ENCODE measurements around the gene TSPAN31. TPM values are rescaled to one million over a fixed set of nuclear protein-coding genes. Genes with fewer than 3 reads are reported as not detected.
"Not testable (repeated sequence)": the region's sequence is repeated elsewhere in the genome, so short reads cannot be mapped to it uniquely, and the experiment has no call there.

TSPAN31 gene
- total RNA-seq, 1 donor from 2014 or later = 34.8 TPM

DNA sequence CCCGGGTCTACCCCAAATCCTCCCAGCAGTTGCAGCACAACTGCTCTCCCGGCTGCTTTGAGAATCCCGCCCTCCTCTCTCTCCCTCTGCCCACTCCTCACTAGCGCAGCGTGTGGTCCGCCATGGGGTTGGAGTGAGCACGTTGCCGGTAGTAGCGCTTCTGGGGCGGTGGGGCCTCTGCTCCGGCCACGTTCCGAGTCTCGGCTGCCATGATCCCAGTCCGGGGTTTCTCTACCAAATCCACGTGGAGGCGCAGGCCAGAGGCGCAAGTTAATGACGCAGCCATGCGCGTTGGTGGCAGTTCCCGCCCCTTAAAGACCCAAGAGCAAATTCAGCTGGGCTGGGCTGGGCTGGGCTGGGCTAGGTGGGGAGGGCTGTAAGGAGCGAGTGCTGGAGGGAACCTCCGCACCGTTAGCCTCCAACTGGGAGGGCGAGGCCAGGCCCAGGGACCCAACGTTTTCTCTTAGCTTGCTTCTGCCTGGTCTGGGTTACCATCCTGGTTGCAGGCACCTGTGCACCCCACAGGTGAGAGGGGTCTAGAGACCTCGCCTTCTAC lies 27.1 kb downstream of the TSPAN31 start, which contains the start of gene METTL1:
Gene METTL1 (minus strand): TSS at position 233 of the 556 bp plus-strand sequence. CDS start 22 bp downstream, at position 211.
- no peaks in the 10 kb centered on the region for H3K9me3 Mint-ChIP-seq
- peak within 1 kb of the TSS; percentile 99 for H3K27ac Mint-ChIP-seq
- H3K27me3 Mint-ChIP-seq = peaks cover 16% of the 10 kb centered on the region
- DNase-seq (ENCODE audit: extremely low spot score, unreplicated experiment) = peak; percentile 93
- H3K4me3 Mint-ChIP-seq = peak within 1 kb of the TSS; percentile 99
- TF ChIP-seq, protein P1, sequence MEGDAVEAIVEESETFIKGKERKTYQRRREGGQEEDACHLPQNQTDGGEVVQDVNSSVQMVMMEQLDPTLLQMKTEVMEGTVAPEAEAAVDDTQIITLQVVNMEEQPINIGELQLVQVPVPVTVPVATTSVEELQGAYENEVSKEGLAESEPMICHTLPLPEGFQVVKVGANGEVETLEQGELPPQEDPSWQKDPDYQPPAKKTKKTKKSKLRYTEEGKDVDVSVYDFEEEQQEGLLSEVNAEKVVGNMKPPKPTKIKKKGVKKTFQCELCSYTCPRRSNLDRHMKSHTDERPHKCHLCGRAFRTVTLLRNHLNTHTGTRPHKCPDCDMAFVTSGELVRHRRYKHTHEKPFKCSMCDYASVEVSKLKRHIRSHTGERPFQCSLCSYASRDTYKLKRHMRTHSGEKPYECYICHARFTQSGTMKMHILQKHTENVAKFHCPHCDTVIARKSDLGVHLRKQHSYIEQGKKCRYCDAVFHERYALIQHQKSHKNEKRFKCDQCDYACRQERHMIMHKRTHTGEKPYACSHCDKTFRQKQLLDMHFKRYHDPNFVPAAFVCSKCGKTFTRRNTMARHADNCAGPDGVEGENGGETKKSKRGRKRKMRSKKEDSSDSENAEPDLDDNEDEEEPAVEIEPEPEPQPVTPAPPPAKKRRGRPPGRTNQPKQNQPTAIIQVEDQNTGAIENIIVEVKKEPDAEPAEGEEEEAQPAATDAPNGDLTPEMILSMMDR (conservative IDR thresholded peaks at IDR 0.05) = no peak
- H3K36me3 Mint-ChIP-seq = peaks cover 19% of the 10 kb centered on the region
- H3K4me1 Mint-ChIP-seq (ENCODE audit: unreplicated experiment) = peaks cover 21% of the 10 kb centered on the region

DNA sequence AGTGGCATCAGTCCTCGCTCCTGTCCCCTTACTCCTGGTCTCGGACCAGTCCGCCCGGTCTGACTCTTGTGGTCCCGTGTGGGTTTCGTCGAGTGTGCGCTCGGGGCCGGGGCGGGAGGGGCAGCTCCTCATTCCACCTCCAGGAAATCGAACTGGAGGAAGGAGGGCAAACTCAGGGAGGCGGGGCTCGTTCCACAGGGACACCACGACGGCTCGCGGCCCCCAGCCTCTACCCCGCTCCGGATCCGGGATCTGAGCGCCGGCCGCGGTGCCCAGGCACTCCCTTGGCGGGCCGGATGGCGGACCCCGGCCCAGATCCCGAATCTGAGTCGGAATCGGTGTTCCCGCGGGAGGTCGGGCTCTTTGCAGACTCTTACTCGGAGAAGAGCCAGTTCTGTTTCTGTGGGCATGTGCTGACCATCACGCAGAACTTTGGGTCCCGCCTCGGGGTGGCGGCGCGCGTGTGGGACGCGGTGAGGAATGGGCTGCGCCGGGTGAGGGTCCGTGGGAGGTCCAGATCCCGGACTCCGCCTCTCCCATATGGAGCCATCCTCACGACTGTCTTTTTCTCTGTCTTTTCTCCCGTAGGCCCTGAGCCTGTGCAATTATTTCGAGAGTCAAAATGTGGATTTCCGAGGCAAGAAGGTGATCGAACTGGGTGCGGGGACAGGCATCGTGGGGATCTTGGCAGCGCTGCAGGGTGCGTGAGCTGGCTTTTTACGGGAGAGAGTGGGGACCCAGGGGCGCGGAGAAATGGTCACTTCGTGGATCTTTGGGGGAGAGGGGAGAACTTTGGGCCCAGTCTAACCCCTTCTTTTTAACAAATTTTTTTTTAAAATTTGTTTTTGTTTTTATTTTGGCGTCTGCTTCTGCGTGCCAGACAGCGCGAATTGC lies 27.8 kb downstream of the TSPAN31 start, which contains the start of gene EEF1AKMT3:
Gene EEF1AKMT3 (plus strand): TSS at position 186 of the 894 bp plus-strand sequence. CDS start 111 bp downstream, at position 297.
- H3K27me3 Mint-ChIP-seq = peaks cover 9% of the 10 kb centered on the region
- H3K4me3 Mint-ChIP-seq = peak within 1 kb of the TSS; percentile 99
- H3K9me3 Mint-ChIP-seq = no peaks in the 10 kb centered on the region
- peaks cover 21% of the 10 kb centered on the region for H3K4me1 Mint-ChIP-seq (ENCODE audit: unreplicated experiment)
- peaks cover 19% of the 10 kb centered on the region for H3K36me3 Mint-ChIP-seq
- TF ChIP-seq, protein P1 (conservative IDR thresholded peaks at IDR 0.05) = no peak
- peak; percentile 78 for DNase-seq (ENCODE audit: extremely low spot score, unreplicated experiment)
- H3K27ac Mint-ChIP-seq = peak within 1 kb of the TSS; percentile 99

DNA sequence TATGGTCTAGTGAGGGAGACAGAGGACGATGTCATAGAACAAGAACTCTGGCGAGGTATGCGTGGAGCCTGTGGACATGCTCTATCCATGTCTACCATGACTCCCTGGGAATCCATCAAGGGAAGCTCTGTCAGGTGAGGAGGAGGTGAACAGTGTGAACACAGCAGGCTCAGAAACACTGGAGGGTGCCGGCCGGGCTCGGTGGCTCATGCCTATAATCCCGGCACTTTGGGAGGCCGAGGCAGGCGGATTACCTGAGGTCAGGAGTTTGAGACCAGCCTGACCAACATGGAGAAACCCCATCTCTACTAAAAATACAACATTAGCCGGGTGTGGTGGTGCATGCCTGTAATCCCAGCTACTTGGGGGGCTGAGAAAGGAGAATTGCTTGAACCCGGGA lies 29.8 kb downstream of the TSPAN31 start:
- H3K9me3 Mint-ChIP-seq; H3K27ac Mint-ChIP-seq; H3K27me3 Mint-ChIP-seq; DNase-seq (ENCODE audit: extremely low spot score, unreplicated experiment): not testable (repeated sequence)
- Mint-ChIP-seq H3K4me1 (ENCODE audit: unreplicated experiment) (peaks cover 21% of the 10 kb centered on the region), H3K36me3 (peaks cover 11% of the 10 kb centered on the region), H3K4me3 (peak overlapping the region; percentile 35)

DNA sequence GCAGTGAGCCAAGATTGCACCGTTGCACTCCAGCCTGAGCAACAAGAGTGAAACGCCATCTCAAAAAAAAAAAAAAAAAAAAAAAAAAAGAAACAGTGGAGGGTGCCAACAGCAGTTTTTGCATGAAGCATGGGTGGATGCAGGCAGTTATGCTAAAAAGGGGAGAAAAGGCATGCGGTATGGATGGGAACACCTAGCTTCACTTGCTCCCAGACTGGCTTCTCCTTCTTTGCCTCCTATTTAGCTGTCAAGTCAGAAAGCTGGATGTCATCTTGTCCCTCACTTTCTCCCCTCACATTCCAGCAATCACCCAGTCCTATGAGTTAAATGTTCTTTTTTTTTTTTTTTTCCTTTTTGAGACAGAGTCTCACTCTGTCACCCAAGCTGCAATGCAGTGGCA lies 30.2 kb downstream of the TSPAN31 start:
- H3K27ac Mint-ChIP-seq = no peak overlapping the region
- H3K27me3 Mint-ChIP-seq = no peaks in the 10 kb centered on the region
- peaks cover 7% of the 10 kb centered on the region for H3K36me3 Mint-ChIP-seq
- DNase-seq (ENCODE audit: extremely low spot score, unreplicated experiment) = no peak
- H3K4me3 Mint-ChIP-seq = no peak overlapping the region
- TF ChIP-seq, protein P1 (conservative IDR thresholded peaks at IDR 0.05) = no peak
- H3K9me3 Mint-ChIP-seq = no peaks in the 10 kb centered on the region
- H3K4me1 Mint-ChIP-seq (ENCODE audit: unreplicated experiment) = peaks cover 21% of the 10 kb centered on the region

DNA sequence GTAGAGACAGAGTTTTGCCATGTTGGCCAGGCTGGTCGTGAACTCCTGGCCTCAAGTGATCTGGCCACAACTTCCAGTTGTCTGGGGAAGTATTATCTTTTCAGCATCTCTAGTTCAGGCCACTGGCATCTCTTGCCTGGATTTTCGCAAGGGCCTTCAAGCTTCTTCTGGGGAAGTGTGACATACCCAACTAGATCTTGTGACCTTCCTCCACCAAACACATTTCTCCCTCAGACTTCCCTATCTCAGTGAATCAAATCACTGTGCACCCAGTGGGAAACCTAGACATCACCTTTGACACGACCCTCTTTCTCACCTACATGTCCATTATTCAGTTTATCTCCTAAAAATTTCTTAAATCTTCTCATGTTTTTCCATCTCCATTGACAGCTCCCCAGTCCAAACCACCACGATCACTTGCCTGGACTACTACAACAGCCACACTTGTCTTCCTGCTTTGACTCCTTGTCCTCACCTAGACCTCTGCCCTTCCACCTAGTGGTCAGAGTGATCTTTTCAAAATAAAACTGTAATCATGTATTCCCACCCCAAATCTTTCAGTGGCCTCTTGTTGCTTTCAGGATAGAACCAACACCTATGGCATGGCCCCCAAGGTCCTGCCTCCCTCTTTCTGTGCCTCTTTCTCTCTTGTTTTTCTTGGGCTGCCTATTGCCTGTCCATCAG lies 30.9 kb downstream of the TSPAN31 start:
- H3K9me3 Mint-ChIP-seq = no peaks in the 10 kb centered on the region
- H3K27ac Mint-ChIP-seq = no peak overlapping the region
- DNase-seq (ENCODE audit: extremely low spot score, unreplicated experiment) = no peak
- no peak overlapping the region for H3K4me3 Mint-ChIP-seq
- H3K4me1 Mint-ChIP-seq (ENCODE audit: unreplicated experiment) = peaks cover 17% of the 10 kb centered on the region
- H3K36me3 Mint-ChIP-seq = peaks cover under 1% of the 10 kb centered on the region
- no peaks in the 10 kb centered on the region for H3K27me3 Mint-ChIP-seq
- TF ChIP-seq, protein P1 (conservative IDR thresholded peaks at IDR 0.05) = no peak
